Esophagus squamous epithelium (tissue), 5 donors: Measurements from ENCODE around the gene CGNL1. TPM values are rescaled to one million over a fixed set of nuclear protein-coding genes. Genes with fewer than 3 reads are reported as not detected.

Source experiments
- DNase-seq: peaks from one replicate; lab custom pipeline; 2025; lab: John Stamatoyannopoulos, UW
- H3K27ac ChIP-seq, 4 donors: fragments of 200-600 bp; sonication (generic); one replicate each; pipeline ENCODE4 v1.5.1; 2016 to 2019; ENCODE audit warnings: mild to moderate bottlenecking in 1 of 4
- H3K27me3 ChIP-seq, 4 donors: fragments of 200-600 bp; sonication (generic); 1 replicate in 3 of 4; 2 replicates in 1 of 4; pipeline versions ENCODE4 v1.5.1 to v1.6.0; 2017 to 2021; ENCODE audit warnings: antibody characterized with exemption in 1 of 4
- H3K36me3 ChIP-seq, 3 donors: fragments of 200-600 bp; sonication (generic); one replicate each; pipeline ENCODE4 v1.5.1; 2016 to 2019
- H3K4me1 ChIP-seq, 3 donors: fragments of 200-600 bp; sonication (generic); one replicate each; pipeline ENCODE4 v1.5.1; 2017 to 2019
- H3K4me3 ChIP-seq, 4 donors: fragments of 200-600 bp; sonication (generic); 1 replicate in 3 of 4; 2 replicates in 1 of 4; pipeline ENCODE4 v1.5.1; 2016 to 2019; ENCODE audit warnings: mild to moderate bottlenecking in 2 of 4, moderate library complexity in 1 of 4
- H3K9me3 ChIP-seq, 3 donors: fragments of 200-600 bp; sonication (generic); one replicate each; pipeline ENCODE4 v1.5.1; 2016 to 2019
- CTCF ChIP-seq, 6 experiments: fragments of 450-650 bp in 4 of 6; fragments of 200-600 bp in 2 of 6; sonication (generic) in 2 of 6; IDR thresholded peaks; one replicate each; pipeline ENCODE4 v1.5.1; 2016 to 2019; ENCODE audit warnings: antibody characterized with exemption in 6 of 6, mild to moderate bottlenecking in 4 of 6, moderate library complexity in 4 of 6
- POLR2A ChIP-seq, 4 donors: fragments of 450-650 bp; IDR thresholded peaks; one replicate each; pipeline ENCODE4 v1.6.1; 2017; ENCODE audit warnings: antibody characterized with exemption in 4 of 4, mild to moderate bottlenecking in 4 of 4, moderate library complexity in 3 of 4
- WGBS, 2 donors: methylation state at CpG; one replicate each; pipeline ENCODE4 v1.1.5; 2018; 5-methylcytosine and 5-hydroxymethylcytosine counted together
- intact Hi-C: fragments of 100-400 bp; cut with DNase I; formaldehyde crosslinking; loops from one replicate; pipeline ENCODE4 v1.15.0; 2022
- total RNA-seq, 4 donors: library from RNA; depleted of rRNA; stranded (reverse); fragments of >200 nt; gene quantifications; one replicate each; pipeline ENCODE4 v1.1.0, GENCODE V29; 2016
- donor health status: DM: yes; HTN: yes; CAD: no.

CGNL1 gene
- total RNA-seq, 4 donors from 2014 or later: 3.8 to 14.7 (median 8.8) TPM

GRCh38 chr15:57440167-57440566, 63.9 kb downstream of the CGNL1 start:
- Histone ChIP-seq H3K9me3 (no peaks in the 10 kb centered on the region), H3K36me3 (peaks cover 0 to 8% (median 0%) of the 10 kb centered on the region in 3 donors), H3K27ac (no peak overlapping the region), H3K4me3 (no peak overlapping the region), H3K4me1 (no peaks in the 10 kb centered on the region), H3K27me3 (no peaks in the 10 kb centered on the region)
- no peak for TF ChIP-seq CTCF (IDR thresholded peaks at IDR 0.05)
- no peak for TF ChIP-seq POLR2A (IDR thresholded peaks at IDR 0.05)
- DNase-seq: no peak
- intact Hi-C loops: no loop called here
- 84 to 95% methylated on average over 3 of the region's 3 CpGs for WGBS, 2 donors

- Histone ChIP-seq H3K9me3 (no peaks in the 10 kb centered on the region), H3K4me1 (no peaks in the 10 kb centered on the region), H3K27me3 (no peaks in the 10 kb centered on the region), H3K36me3 (peaks cover 0 to 8% (median 0%) of the 10 kb centered on the region in 3 donors), H3K27ac (no peak overlapping the region), H3K4me3 (no peak overlapping the region)
- TF ChIP-seq CTCF (IDR thresholded peaks at IDR 0.05) (no peak), POLR2A (IDR thresholded peaks at IDR 0.05) (no peak)
- DNase-seq: no peak
- 0 to 24% methylated on average over 1 of the region's 1 CpG for WGBS, 2 donors
- intact Hi-C loops: no loop called here
These were observed 64.5 kb downstream of the CGNL1 start for GRCh38 chr15:57440799-57441198.

- H3K9me3 ChIP-seq: no peaks in the 10 kb centered on the region
- no peak for DNase-seq
- H3K4me1 ChIP-seq: no peaks in the 10 kb centered on the region
- 80 to 83% methylated on average over 3 of the region's 3 CpGs for WGBS, 2 donors
- no peak for TF ChIP-seq CTCF (IDR thresholded peaks at IDR 0.05)
- no peak for TF ChIP-seq POLR2A (IDR thresholded peaks at IDR 0.05)
- H3K4me3 ChIP-seq: no peak overlapping the region
- no peaks in the 10 kb centered on the region for H3K27me3 ChIP-seq
- no peak overlapping the region for H3K27ac ChIP-seq
- intact Hi-C loops: no loop called here
- H3K36me3 ChIP-seq: peaks cover 0 to 8% (median 0%) of the 10 kb centered on the region in 3 donors
These were observed 66.0 kb downstream of the CGNL1 start for GRCh38 chr15:57442335-57442734.

GRCh38 chr15:57443486-57443885, 67.2 kb downstream of the CGNL1 start:
- no peaks in the 10 kb centered on the region for H3K27me3 ChIP-seq
- H3K9me3 ChIP-seq: no peaks in the 10 kb centered on the region
- H3K27ac ChIP-seq: no peak overlapping the region
- no peak for DNase-seq
- peaks cover 0 to 8% (median 0%) of the 10 kb centered on the region in 3 donors for H3K36me3 ChIP-seq
- H3K4me1 ChIP-seq: no peaks in the 10 kb centered on the region
- no peak for TF ChIP-seq POLR2A (IDR thresholded peaks at IDR 0.05)
- TF ChIP-seq CTCF (IDR thresholded peaks at IDR 0.05): no peak
- intact Hi-C loops: no loop called here
- H3K4me3 ChIP-seq: no peak overlapping the region
- WGBS, 2 donors: 86 to 95% methylated on average over 8 of the region's 8 CpGs

- Histone ChIP-seq H3K27ac (no peak overlapping the region), H3K27me3 (no peaks in the 10 kb centered on the region), H3K4me1 (no peaks in the 10 kb centered on the region), H3K36me3 (peaks cover 0 to 8% (median 0%) of the 10 kb centered on the region in 3 donors), H3K9me3 (no peaks in the 10 kb centered on the region), H3K4me3 (no peak overlapping the region)
- intact Hi-C loops: no loop called here
- WGBS, 2 donors: 77 to 88% methylated on average over 5 of the region's 5 CpGs
- TF ChIP-seq POLR2A (IDR thresholded peaks at IDR 0.05) (no peak), CTCF (IDR thresholded peaks at IDR 0.05) (no peak)
- no peak for DNase-seq
These were observed 68.7 kb downstream of the CGNL1 start for GRCh38 chr15:57444877-57445513.
